Measurements from ENCODE around the gene GMCL2.
"Not testable (repeated sequence)": the region's sequence is repeated elsewhere in the genome, so short reads cannot be mapped to it uniquely, and the experiment has no call there.

The GMCL2 gene

GRCh38 chr5:178204935-178205748 is 18.0 kb upstream of the GMCL2 start:
- Mint-ChIP-seq H3K4me3 (peak overlapping the region; percentile 97), H3K36me3 (ENCODE audit: low read depth) (peaks cover 52% of the 10 kb centered on the region), H3K9me3 (no peaks in the 10 kb centered on the region), H3K27me3 (peaks cover 3% of the 10 kb centered on the region), H3K27ac (peak overlapping the region; percentile 89), H3K4me1 (peaks cover 51% of the 10 kb centered on the region)
- ATAC-seq (peak; percentile 35), DNase-seq (peak; percentile 83)

GRCh38 chr5:178204182-178204934 is 17.2 kb upstream of the GMCL2 start, which contains the start of gene HNRNPAB:
TSS of gene HNRNPAB (plus strand) at chr5:178204533. CDS start at chr5:178204838, 305 bp downstream.
- Mint-ChIP-seq H3K27me3 (peaks cover 3% of the 10 kb centered on the region), H3K27ac (peak within 1 kb of the TSS; percentile 100), H3K36me3 (ENCODE audit: low read depth) (peaks cover 44% of the 10 kb centered on the region), H3K9me3 (no peaks in the 10 kb centered on the region), H3K4me1 (peaks cover 45% of the 10 kb centered on the region), H3K4me3 (peak within 1 kb of the TSS; percentile 97)
- ATAC-seq: peak; percentile 87
- peak; percentile 96 for DNase-seq

GRCh38 chr5:178203670-178204181 is 16.6 kb upstream of the GMCL2 start:
- DNase-seq: peak; percentile 47
- H3K4me3 Mint-ChIP-seq: peak overlapping the region; percentile 97
- ATAC-seq: peak; percentile 7
- H3K36me3 Mint-ChIP-seq (ENCODE audit: low read depth): peaks cover 38% of the 10 kb centered on the region
- H3K27me3 Mint-ChIP-seq: peaks cover 3% of the 10 kb centered on the region
- no peaks in the 10 kb centered on the region for H3K9me3 Mint-ChIP-seq
- peaks cover 40% of the 10 kb centered on the region for H3K4me1 Mint-ChIP-seq
- H3K27ac Mint-ChIP-seq: peak overlapping the region; percentile 100

GRCh38 chr5:178202541-178202940 is 15.4 kb upstream of the GMCL2 start:
- DNase-seq (no peak), ATAC-seq (no peak)
- H3K27ac Mint-ChIP-seq: no peak overlapping the region
- peak overlapping the region; percentile 65 for H3K4me3 Mint-ChIP-seq
- H3K27me3 Mint-ChIP-seq: peaks cover 3% of the 10 kb centered on the region
- peaks cover 33% of the 10 kb centered on the region for H3K4me1 Mint-ChIP-seq
- H3K36me3 Mint-ChIP-seq (ENCODE audit: low read depth): peaks cover 26% of the 10 kb centered on the region
- no peaks in the 10 kb centered on the region for H3K9me3 Mint-ChIP-seq

- DNase-seq: no peak
- H3K27me3 Mint-ChIP-seq: peaks cover 3% of the 10 kb centered on the region
- H3K36me3 Mint-ChIP-seq (ENCODE audit: low read depth): peaks cover 20% of the 10 kb centered on the region
- peaks cover 26% of the 10 kb centered on the region for H3K4me1 Mint-ChIP-seq
- H3K9me3 Mint-ChIP-seq: no peaks in the 10 kb centered on the region
- H3K4me3 Mint-ChIP-seq: no peak overlapping the region
- no peak for ATAC-seq
- H3K27ac Mint-ChIP-seq: no peak overlapping the region
These were observed 14.7 kb upstream of the GMCL2 start for GRCh38 chr5:178201927-178202235.

GRCh38 chr5:178201221-178201926 is 14.2 kb upstream of the GMCL2 start:
- peaks cover 21% of the 10 kb centered on the region for H3K4me1 Mint-ChIP-seq
- DNase-seq (no peak), ATAC-seq (no peak)
- H3K9me3 Mint-ChIP-seq: no peaks in the 10 kb centered on the region
- peaks cover 3% of the 10 kb centered on the region for H3K27me3 Mint-ChIP-seq
- H3K4me3 Mint-ChIP-seq: no peak overlapping the region
- H3K27ac Mint-ChIP-seq: no peak overlapping the region
- peaks cover 15% of the 10 kb centered on the region for H3K36me3 Mint-ChIP-seq (ENCODE audit: low read depth)

GRCh38 chr5:178199581-178200434 is 12.6 kb upstream of the GMCL2 start:
- Mint-ChIP-seq H3K4me3 (no peak overlapping the region), H3K9me3 (no peaks in the 10 kb centered on the region), H3K27ac (no peak overlapping the region), H3K36me3 (ENCODE audit: low read depth) (peaks cover 3% of the 10 kb centered on the region), H3K4me1 (peaks cover 10% of the 10 kb centered on the region), H3K27me3 (peaks cover 5% of the 10 kb centered on the region)
- DNase-seq (no peak), ATAC-seq (no peak)

- no peak overlapping the region for H3K27ac Mint-ChIP-seq
- no peak for DNase-seq
- peaks cover 9% of the 10 kb centered on the region for H3K27me3 Mint-ChIP-seq
- no peaks in the 10 kb centered on the region for H3K9me3 Mint-ChIP-seq
- H3K4me1 Mint-ChIP-seq: peaks cover 14% of the 10 kb centered on the region
- no peak for ATAC-seq
- no peak overlapping the region for H3K4me3 Mint-ChIP-seq
- no peaks in the 10 kb centered on the region for H3K36me3 Mint-ChIP-seq (ENCODE audit: low read depth)
These were observed 11.5 kb upstream of the GMCL2 start for GRCh38 chr5:178198706-178199105.

GRCh38 chr5:178198151-178198550 is 11.0 kb upstream of the GMCL2 start:
- not testable (repeated sequence) for ATAC-seq; H3K27ac Mint-ChIP-seq; H3K4me3 Mint-ChIP-seq; H3K9me3 Mint-ChIP-seq; H3K36me3 Mint-ChIP-seq (ENCODE audit: low read depth); DNase-seq
- Mint-ChIP-seq H3K4me1 (peaks cover 19% of the 10 kb centered on the region), H3K27me3 (peaks cover 13% of the 10 kb centered on the region)

GRCh38 chr5:178196986-178197385 is 9.8 kb upstream of the GMCL2 start:
- Mint-ChIP-seq H3K4me1 (peaks cover 16% of the 10 kb centered on the region), H3K27ac (no peak overlapping the region), H3K27me3 (peaks cover 19% of the 10 kb centered on the region), H3K36me3 (ENCODE audit: low read depth) (no peaks in the 10 kb centered on the region), H3K4me3 (no peak overlapping the region), H3K9me3 (no peaks in the 10 kb centered on the region)
- ATAC-seq (no peak), DNase-seq (no peak)

- DNase-seq (no peak), ATAC-seq (no peak)
- peaks cover 19% of the 10 kb centered on the region for H3K27me3 Mint-ChIP-seq
- peaks cover 13% of the 10 kb centered on the region for H3K4me1 Mint-ChIP-seq
- H3K36me3 Mint-ChIP-seq (ENCODE audit: low read depth): no peaks in the 10 kb centered on the region
- no peaks in the 10 kb centered on the region for H3K9me3 Mint-ChIP-seq
- H3K4me3 Mint-ChIP-seq: no peak overlapping the region
- H3K27ac Mint-ChIP-seq: no peak overlapping the region
These were observed 9.2 kb upstream of the GMCL2 start for GRCh38 chr5:178196281-178196812.

- DNase-seq (no peak), ATAC-seq (peak; percentile 47)
- Mint-ChIP-seq H3K27ac (no peak overlapping the region), H3K4me3 (no peak overlapping the region), H3K9me3 (no peaks in the 10 kb centered on the region), H3K27me3 (peaks cover 19% of the 10 kb centered on the region), H3K36me3 (ENCODE audit: low read depth) (no peaks in the 10 kb centered on the region), H3K4me1 (peaks cover 13% of the 10 kb centered on the region)
These were observed 6.9 kb upstream of the GMCL2 start for GRCh38 chr5:178194026-178194425.

GRCh38 chr5:178193251-178193809 is 6.2 kb upstream of the GMCL2 start:
- peaks cover 19% of the 10 kb centered on the region for H3K27me3 Mint-ChIP-seq
- H3K4me3 Mint-ChIP-seq: no peak overlapping the region
- peaks cover 13% of the 10 kb centered on the region for H3K4me1 Mint-ChIP-seq
- H3K36me3 Mint-ChIP-seq (ENCODE audit: low read depth): no peaks in the 10 kb centered on the region
- ATAC-seq (no peak), DNase-seq (no peak)
- H3K27ac Mint-ChIP-seq: no peak overlapping the region
- H3K9me3 Mint-ChIP-seq: no peaks in the 10 kb centered on the region

All from activated naive CD8-positive, alpha-beta T cell treated with anti-CD3 and anti-CD28 coated beads, Interleukin-2, amount 50 U/mL, for 24 hours (primary cell).